Sigmoid colon (tissue), 7 donors: ENCODE data around the gene GPC3. TPM values are rescaled to one million over a fixed set of nuclear protein-coding genes. Genes with fewer than 3 reads are reported as not detected.

Source experiments
- DNase-seq: peaks from one replicate; pipeline ENCODE4 v3.0.0-alpha.2; 2019
- H3K27ac ChIP-seq, 4 donors: fragments of 200-600 bp; sonication (generic); one replicate each; pipeline ENCODE4 v1.5.1; 2016 to 2019; ENCODE audit warnings: mild to moderate bottlenecking in 1 of 4
- H3K27me3 ChIP-seq, 3 donors: fragments of 200-600 bp; sonication (generic); one replicate each; pipeline ENCODE4 v1.5.1; 2019; ENCODE audit warnings: mild to moderate bottlenecking in 1 of 3
- H3K36me3 ChIP-seq, 4 donors: fragments of 200-600 bp; sonication (generic); one replicate each; pipeline ENCODE4 v1.5.1; 2016 to 2019
- H3K4me1 ChIP-seq, 4 donors: fragments of 200-600 bp; sonication (generic); one replicate each; pipeline ENCODE4 v1.5.1; 2017 to 2019
- H3K4me3 ChIP-seq, 4 donors: fragments of 200-600 bp; sonication (generic); one replicate each; pipeline ENCODE4 v1.5.1; 2017 to 2019; ENCODE audit warnings: mild to moderate bottlenecking in 2 of 4, moderate library complexity in 1 of 4
- H3K9me3 ChIP-seq, 4 donors: fragments of 200-600 bp in 3 of 4; sonication (generic) in 3 of 4; one replicate each; pipeline versions ENCODE4 v1.5.1 to v1.6.1; 2013 to 2019
- EP300 ChIP-seq, 4 donors: sonication (generic); formaldehyde crosslinking; IDR thresholded peaks; one replicate each; pipeline ENCODE4 v1.6.1; 2017; ENCODE audit warnings: antibody characterized with exemption in 4 of 4
- POLR2A ChIP-seq, 2 donors: fragments of 450-650 bp; IDR thresholded peaks; one replicate each; pipeline ENCODE4 v1.6.1; 2016; ENCODE audit warnings: antibody characterized with exemption in 2 of 2, mild to moderate bottlenecking in 2 of 2, moderate library complexity in 2 of 2
- POLR2AphosphoS5 ChIP-seq, 4 donors: sonication (generic); formaldehyde crosslinking; IDR thresholded peaks; one replicate each; pipeline ENCODE4 v1.6.1; 2017; ENCODE audit warnings: antibody characterized with exemption in 4 of 4
- WGBS, 2 donors: extraction: QIAGEN DNeasy Blood & Tissue Kit; methylation state at CpG; one replicate each; pipeline ENCODE4 v1.1.7; 2013; 5-methylcytosine and 5-hydroxymethylcytosine counted together
- intact Hi-C: fragments of 100-400 bp; cut with DNase I; formaldehyde crosslinking; loops from one replicate; pipeline ENCODE4 v1.15.1; 2023
- polyA plus RNA-seq, 3 donors: library from polyadenylated mRNA; stranded (reverse); fragments of 200-250 nt; gene quantifications; one replicate each; pipeline ENCODE4 v1.2.3, GENCODE V29; 2013
- total RNA-seq, 4 donors: library from RNA; depleted of rRNA; stranded (reverse); fragments of >200 nt; gene quantifications; one replicate each; pipeline ENCODE4 v1.1.0, GENCODE V29; 2016
- TF ChIP-seq, protein P1 (sequence below), 4 experiments: fragments of 450-650 bp in 3 of 4; fragments of 200-600 bp in 1 of 4; IDR thresholded peaks; one replicate each; pipeline ENCODE4 v1.5.1; 2016 to 2019; ENCODE audit warnings: antibody characterized with exemption in 4 of 4, mild to moderate bottlenecking in 3 of 4, moderate library complexity in 2 of 4
- donor health status: healthy with polysubstance abuse.
- donor health status: Bipolar disorder and iron deficiency.
- donor health status: healthy.

GPC3 gene
- total and polyA plus RNA-seq, 7 donors = 0.46 to 31.4 (median 2.7) TPM

DNA sequence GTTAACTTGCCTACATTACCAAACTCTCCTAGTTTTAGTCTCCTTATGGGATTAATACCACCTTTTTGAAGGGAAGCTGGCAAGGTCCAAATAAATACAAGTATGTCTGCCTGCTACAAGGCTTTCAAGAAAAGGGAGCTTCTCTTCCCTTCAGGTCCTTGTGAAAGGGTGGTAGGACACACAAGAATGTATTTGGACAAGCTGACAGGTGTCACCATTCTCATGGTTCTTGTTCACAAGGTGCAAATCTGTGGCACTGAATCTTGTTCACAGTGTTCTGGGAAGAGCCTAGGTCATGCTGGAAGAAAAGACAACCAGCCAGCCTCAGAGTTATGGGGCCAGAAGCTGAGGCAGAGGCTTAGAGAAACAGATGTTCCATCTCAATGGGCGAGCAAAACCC, 41.9 kb downstream of the GPC3 start:
- 69 to 85% methylated on average over 1 of the region's 1 CpG for WGBS, 2 donors
- TF ChIP-seq, protein P1, sequence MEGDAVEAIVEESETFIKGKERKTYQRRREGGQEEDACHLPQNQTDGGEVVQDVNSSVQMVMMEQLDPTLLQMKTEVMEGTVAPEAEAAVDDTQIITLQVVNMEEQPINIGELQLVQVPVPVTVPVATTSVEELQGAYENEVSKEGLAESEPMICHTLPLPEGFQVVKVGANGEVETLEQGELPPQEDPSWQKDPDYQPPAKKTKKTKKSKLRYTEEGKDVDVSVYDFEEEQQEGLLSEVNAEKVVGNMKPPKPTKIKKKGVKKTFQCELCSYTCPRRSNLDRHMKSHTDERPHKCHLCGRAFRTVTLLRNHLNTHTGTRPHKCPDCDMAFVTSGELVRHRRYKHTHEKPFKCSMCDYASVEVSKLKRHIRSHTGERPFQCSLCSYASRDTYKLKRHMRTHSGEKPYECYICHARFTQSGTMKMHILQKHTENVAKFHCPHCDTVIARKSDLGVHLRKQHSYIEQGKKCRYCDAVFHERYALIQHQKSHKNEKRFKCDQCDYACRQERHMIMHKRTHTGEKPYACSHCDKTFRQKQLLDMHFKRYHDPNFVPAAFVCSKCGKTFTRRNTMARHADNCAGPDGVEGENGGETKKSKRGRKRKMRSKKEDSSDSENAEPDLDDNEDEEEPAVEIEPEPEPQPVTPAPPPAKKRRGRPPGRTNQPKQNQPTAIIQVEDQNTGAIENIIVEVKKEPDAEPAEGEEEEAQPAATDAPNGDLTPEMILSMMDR (IDR thresholded peaks at IDR 0.05) = no peak
- TF ChIP-seq POLR2A (IDR thresholded peaks at IDR 0.05) = no peak
- no peak for TF ChIP-seq POLR2AphosphoS5 (IDR thresholded peaks at IDR 0.05)
- TF ChIP-seq EP300 (IDR thresholded peaks at IDR 0.05) = no peak
- no peak overlapping the region for H3K27ac ChIP-seq
- no peaks in the 10 kb centered on the region for H3K4me1 ChIP-seq
- H3K9me3 ChIP-seq = no peaks in the 10 kb centered on the region
- no peaks in the 10 kb centered on the region for H3K27me3 ChIP-seq
- no peaks in the 10 kb centered on the region for H3K36me3 ChIP-seq
- DNase-seq = no peak
- no peak overlapping the region for H3K4me3 ChIP-seq
- intact Hi-C loops = no loop called here

DNA sequence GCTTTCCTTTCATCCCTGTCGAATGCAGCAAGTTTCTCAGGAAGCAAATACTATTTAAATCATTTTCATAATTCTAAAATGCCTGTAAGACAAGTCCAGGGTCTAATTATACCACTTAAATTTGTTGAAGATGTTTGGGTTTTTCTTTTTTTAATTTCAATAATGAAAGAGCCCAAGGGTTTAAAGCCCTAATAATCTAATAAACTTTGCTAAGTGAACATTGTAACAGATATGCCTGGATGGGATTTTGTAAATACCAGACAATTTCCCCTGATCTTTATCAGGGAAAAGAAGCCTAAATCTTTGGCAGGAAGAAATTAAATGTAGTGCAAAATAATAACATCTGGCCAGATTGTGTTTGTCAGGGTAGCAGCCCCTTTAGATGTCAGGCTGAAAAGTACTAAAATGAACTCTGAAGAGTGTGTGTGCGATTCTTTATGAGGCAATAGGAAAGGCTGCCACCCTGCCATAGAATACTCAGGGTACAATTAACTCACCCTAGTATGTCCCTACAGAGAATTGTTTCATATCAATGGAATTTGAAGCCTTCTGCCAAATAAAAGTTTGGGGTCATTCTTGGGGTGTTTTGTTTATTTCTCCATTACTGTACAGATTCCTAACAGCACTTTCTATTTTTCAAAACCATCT, 45.6 kb downstream of the GPC3 start:
- Histone ChIP-seq H3K27me3 (no peaks in the 10 kb centered on the region), H3K4me3 (no peak overlapping the region), H3K9me3 (no peaks in the 10 kb centered on the region), H3K27ac (no peak overlapping the region), H3K4me1 (no peaks in the 10 kb centered on the region), H3K36me3 (no peaks in the 10 kb centered on the region)
- 40 to 60% methylated on average over 2 of the region's 2 CpGs for WGBS, 2 donors
- intact Hi-C loops = no loop called here
- no peak for TF ChIP-seq POLR2A (IDR thresholded peaks at IDR 0.05)
- TF ChIP-seq, protein P1 (IDR thresholded peaks at IDR 0.05) = no peak
- no peak for TF ChIP-seq EP300 (IDR thresholded peaks at IDR 0.05)
- TF ChIP-seq POLR2AphosphoS5 (IDR thresholded peaks at IDR 0.05) = no peak
- no peak for DNase-seq

DNA sequence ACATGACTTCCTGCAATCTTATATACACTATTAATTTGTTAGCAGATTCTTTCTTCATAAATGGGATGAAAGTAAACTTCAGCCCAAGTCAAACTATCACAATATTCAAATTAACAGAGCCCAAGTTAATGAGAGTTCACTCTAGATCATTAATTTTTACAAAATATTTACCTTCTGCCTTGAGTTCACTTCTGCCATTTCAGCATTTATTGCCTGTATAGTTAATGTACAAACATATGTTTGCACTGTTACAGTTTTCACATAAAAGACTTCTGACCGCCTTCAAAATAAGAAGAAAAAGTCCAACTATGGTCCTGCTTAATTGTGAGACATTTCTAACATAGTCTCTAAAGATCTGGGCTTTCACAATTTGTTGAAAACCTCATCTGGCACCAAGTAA, 46.9 kb downstream of the GPC3 start:
- WGBS, 2 donors = 17 to 56% methylated on average over 1 of the region's 1 CpG
- no peak for DNase-seq
- no peaks in the 10 kb centered on the region for H3K4me1 ChIP-seq
- H3K36me3 ChIP-seq = no peaks in the 10 kb centered on the region
- H3K4me3 ChIP-seq = no peak overlapping the region
- intact Hi-C loops = no loop called here
- no peak overlapping the region for H3K27ac ChIP-seq
- H3K27me3 ChIP-seq = no peaks in the 10 kb centered on the region
- H3K9me3 ChIP-seq = no peaks in the 10 kb centered on the region
- TF ChIP-seq, protein P1 (IDR thresholded peaks at IDR 0.05) = no peak
- TF ChIP-seq EP300 (IDR thresholded peaks at IDR 0.05) = no peak
- no peak for TF ChIP-seq POLR2A (IDR thresholded peaks at IDR 0.05)
- no peak for TF ChIP-seq POLR2AphosphoS5 (IDR thresholded peaks at IDR 0.05)

DNA sequence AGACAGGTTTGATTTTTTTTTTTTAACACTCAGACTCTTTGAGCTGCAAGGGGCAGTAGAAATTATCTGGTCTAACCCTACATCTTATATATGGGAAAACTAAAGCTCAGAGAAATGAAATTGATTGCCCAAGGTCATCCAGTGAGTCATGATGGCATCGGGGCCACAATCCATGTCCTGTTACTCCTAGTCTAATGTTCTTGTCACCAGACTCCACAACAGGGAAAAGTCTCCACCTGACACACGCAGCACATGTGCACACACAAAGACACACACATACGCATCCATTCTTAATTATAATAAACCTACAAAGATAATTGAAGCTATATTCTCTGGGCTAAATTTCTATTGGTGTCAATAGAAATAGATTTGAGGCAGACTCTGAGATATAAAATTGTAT, 48.4 kb downstream of the GPC3 start:
- 91 to 97% methylated on average over 3 of the region's 3 CpGs for WGBS, 2 donors
- H3K9me3 ChIP-seq = no peaks in the 10 kb centered on the region

More for the DNA sequence above, 48.4 kb downstream of the GPC3 start:
- DNase-seq = no peak
- Histone ChIP-seq H3K27ac (no peak overlapping the region), H3K36me3 (no peaks in the 10 kb centered on the region), H3K4me1 (no peaks in the 10 kb centered on the region), H3K4me3 (no peak overlapping the region), H3K27me3 (no peaks in the 10 kb centered on the region)
- TF ChIP-seq, protein P1 (IDR thresholded peaks at IDR 0.05) = no peak
- TF ChIP-seq POLR2A (IDR thresholded peaks at IDR 0.05) = no peak
- TF ChIP-seq POLR2AphosphoS5 (IDR thresholded peaks at IDR 0.05) = no peak
- TF ChIP-seq EP300 (IDR thresholded peaks at IDR 0.05) = no peak
- intact Hi-C loops = no loop called here
